ENCODE measurements around the gene BCKDHA. TPM values are rescaled to one million over a fixed set of nuclear protein-coding genes. Genes with fewer than 3 reads are reported as not detected.
A peak's percentile ranks its signal among the peaks of the same experiment; 100 is the strongest.
"Not testable (repeated sequence)": the region's sequence is repeated elsewhere in the genome, so short reads cannot be mapped to it uniquely, and the experiment has no call there.

Gene BCKDHA
- polyA plus RNA-seq, 1 of the 3 experiments (the other 2 are of a cell fraction) = 30.9 TPM

- H3K27ac ChIP-seq (ENCODE audit: low read depth in 2 of 2, low read length in 1 of 2) = no peak overlapping the region
- no peaks in the 10 kb centered on the region for H3K9me3 ChIP-seq
- H4K20me1 ChIP-seq (ENCODE audit: insufficient read depth) = peaks cover 15% of the 10 kb centered on the region; the same call in 1 of the 2 replicates
- no peak overlapping the region for H3K9ac ChIP-seq
- ChIA-PET CTCF (interaction anchor here (0.6 to 1.0 kb wide), 2 partner anchors 11 to 142 kb away, joined by 3 read pairs; no protein-coding TSS in a partner anchor), POLR2A (interaction anchor here (0.7 kb wide), 1 partner anchor 15 kb away, joined by 3 read pairs; no protein-coding TSS in a partner anchor)
- peaks cover 32% of the 10 kb centered on the region for H3F3A ChIP-seq (replicated peaks; ENCODE audit: insufficient read depth)
- TF ChIP-seq MEF2A (IDR thresholded peaks at IDR 0.05; ENCODE audit: borderline replicate concordance, low read depth) = no peak
- TF ChIP-seq EP300 (IDR thresholded peaks at IDR 0.05; ENCODE audit: borderline replicate concordance in 1 of 2, low read depth in 1 of 2, low read length in 1 of 2) = no peak
- TF ChIP-seq IRF3 (IDR thresholded peaks at IDR 0.05; ENCODE audit: low read depth, low read length) = no peak
- H3K4me2 ChIP-seq = no peak overlapping the region
- H3K79me2 ChIP-seq (ENCODE audit: insufficient read depth) = peaks cover 2% of the 10 kb centered on the region; the same call in 1 of the 2 replicates
- peak; percentile 71 for DNase-seq
- H3K36me3 ChIP-seq (replicated peaks in 1 of 2; ENCODE audit: control insufficient read depth in 1 of 2, insufficient read depth in 2 of 2, low read length in 1 of 2) = no peaks in the 10 kb centered on the region
- H2AFZ ChIP-seq (ENCODE audit: low read depth) = no peak overlapping the region
- WGBS (ENCODE audit: low lambda C conversion rate) = 79% methylated on average over 9 of the region's 9 CpGs
- H3K9me2 ChIP-seq = no peaks in the 10 kb centered on the region
- H3K4me3 ChIP-seq (ENCODE audit: low read depth in 2 of 2, low read length in 1 of 2) = no peak overlapping the region
- peaks cover 6 to 8% of the 10 kb centered on the region in 2 experiments; a peak in 3 of 4 replicates for H3K4me1 ChIP-seq (ENCODE audit: control insufficient read depth in 1 of 2, insufficient read depth in 2 of 2, low read depth in 1 of 2, low read length in 1 of 2)
- H3K27me3 ChIP-seq (ENCODE audit: insufficient read depth) = no peaks in the 10 kb centered on the region
Observed at GRCh38 chr19:41377977-41378709, 19.5 kb upstream of the BCKDHA start.

- H3K27me3 ChIP-seq (ENCODE audit: insufficient read depth); H3K9me3 ChIP-seq; H3K9ac ChIP-seq; H4K20me1 ChIP-seq (ENCODE audit: insufficient read depth); H3K27ac ChIP-seq (ENCODE audit: low read depth in 2 of 2, low read length in 1 of 2); H3K9me2 ChIP-seq; DNase-seq; H3K4me1 ChIP-seq (ENCODE audit: control insufficient read depth in 1 of 2, insufficient read depth in 2 of 2, low read depth in 1 of 2, low read length in 1 of 2); H3K4me2 ChIP-seq; CTCF ChIA-PET; H2AFZ ChIP-seq (ENCODE audit: low read depth); H3K79me2 ChIP-seq (ENCODE audit: insufficient read depth); H3K36me3 ChIP-seq (replicated peaks in 1 of 2; ENCODE audit: control insufficient read depth in 1 of 2, insufficient read depth in 2 of 2, low read length in 1 of 2); H3K4me3 ChIP-seq (ENCODE audit: low read depth in 2 of 2, low read length in 1 of 2): not testable (repeated sequence)
- 94% methylated on average over 8 of the region's 8 CpGs for WGBS (ENCODE audit: low lambda C conversion rate)
- POLR2A ChIA-PET = interaction anchor here (0.6 kb wide), 1 partner anchor 12 kb away, joined by 3 read pairs; no protein-coding TSS in a partner anchor
- peaks cover 20% of the 10 kb centered on the region for H3F3A ChIP-seq (replicated peaks; ENCODE audit: insufficient read depth)
Observed at GRCh38 chr19:41381536-41381935, 16.1 kb upstream of the BCKDHA start.

GRCh38 chr19:41384351-41384750, 13.3 kb upstream of the BCKDHA start:
- peaks cover 0 to 10% of the 10 kb centered on the region in 2 experiments for H3K36me3 ChIP-seq (replicated peaks in 1 of 2; ENCODE audit: control insufficient read depth in 1 of 2, insufficient read depth in 2 of 2, low read length in 1 of 2)
- no peaks in the 10 kb centered on the region for H3K9me2 ChIP-seq
- H3K9me3 ChIP-seq = no peaks in the 10 kb centered on the region
- no peak overlapping the region for H3K9ac ChIP-seq
- CTCF ChIA-PET = interaction anchor here (0.7 kb wide), 1 partner anchor 1576 kb away, joined by 3 read pairs; no protein-coding TSS in a partner anchor
- H4K20me1 ChIP-seq (ENCODE audit: insufficient read depth) = no peaks in the 10 kb centered on the region
- 96% methylated on average over 5 of the region's 5 CpGs for WGBS (ENCODE audit: low lambda C conversion rate)
- H3K4me2 ChIP-seq = no peak overlapping the region
- H2AFZ ChIP-seq (ENCODE audit: low read depth) = no peak overlapping the region
- H3F3A ChIP-seq (replicated peaks; ENCODE audit: insufficient read depth) = peaks cover 15% of the 10 kb centered on the region
- H3K4me3 ChIP-seq (ENCODE audit: low read depth in 2 of 2, low read length in 1 of 2) = no peak overlapping the region
- TF ChIP-seq JUND (IDR thresholded peaks at IDR 0.05) (no peak), USF2 (IDR thresholded peaks at IDR 0.05; ENCODE audit: borderline replicate concordance, low read depth, low read length) (no peak), REST (IDR thresholded peaks at IDR 0.05; ENCODE audit: low read depth, low read length) (no peak), RAD21 (IDR thresholded peaks at IDR 0.05; ENCODE audit: low read length) (no peak), MAX (IDR thresholded peaks at IDR 0.05; ENCODE audit: low read depth) (no peak), CTCF (IDR thresholded peaks at IDR 0.05) (no peak), ELF1 (IDR thresholded peaks at IDR 0.05) (no peak)
- no peak overlapping the region for H3K27ac ChIP-seq (ENCODE audit: low read depth in 2 of 2, low read length in 1 of 2)
- POLR2A ChIA-PET = no interaction called here
- H3K79me2 ChIP-seq (ENCODE audit: insufficient read depth) = no peaks in the 10 kb centered on the region
- no peaks in the 10 kb centered on the region for H3K27me3 ChIP-seq (ENCODE audit: insufficient read depth)
- no peak for DNase-seq
- no peaks in the 10 kb centered on the region for H3K4me1 ChIP-seq (ENCODE audit: control insufficient read depth in 1 of 2, insufficient read depth in 2 of 2, low read depth in 1 of 2, low read length in 1 of 2)
